ENCODE measurements around the gene MTCL1.
"Not testable (repeated sequence)": the region's sequence is repeated elsewhere in the genome, so short reads cannot be mapped to it uniquely, and the experiment has no call there.

MTCL1 gene

GRCh38 chr18:8744038-8744437, 38.7 kb downstream of the MTCL1 start:
- DNase-seq (ENCODE audit: low spot score) = no peak

- DNase-seq (ENCODE audit: low spot score) = no peak
These were observed 39.3 kb downstream of the MTCL1 start for GRCh38 chr18:8744656-8745055.

GRCh38 chr18:8745355-8746014, 40.1 kb downstream of the MTCL1 start:
- DNase-seq (ENCODE audit: low spot score) = no peak

- no peak for DNase-seq (ENCODE audit: low spot score)
These were observed 42.1 kb downstream of the MTCL1 start for GRCh38 chr18:8747440-8747937.

- no peak for DNase-seq (ENCODE audit: low spot score)
These were observed 44.1 kb downstream of the MTCL1 start for GRCh38 chr18:8749492-8749891.

- DNase-seq (ENCODE audit: low spot score) = no peak
These were observed 45.6 kb downstream of the MTCL1 start for GRCh38 chr18:8750954-8751415.

- no peak for DNase-seq (ENCODE audit: low spot score)
These were observed 46.3 kb downstream of the MTCL1 start for GRCh38 chr18:8751692-8752091.

GRCh38 chr18:8752329-8752728, 47.0 kb downstream of the MTCL1 start:
- DNase-seq (ENCODE audit: low spot score) = no peak

GRCh38 chr18:8754995-8755960, 49.9 kb downstream of the MTCL1 start:
- no peak for DNase-seq (ENCODE audit: low spot score)

GRCh38 chr18:8756571-8756970, 51.2 kb downstream of the MTCL1 start:
- DNase-seq (ENCODE audit: low spot score) = no peak

GRCh38 chr18:8757396-8757997, 52.1 kb downstream of the MTCL1 start:
- DNase-seq (ENCODE audit: low spot score) = no peak

GRCh38 chr18:8758466-8758865, 53.1 kb downstream of the MTCL1 start:
- DNase-seq (ENCODE audit: low spot score) = no peak

GRCh38 chr18:8760984-8761383, 55.6 kb downstream of the MTCL1 start:
- DNase-seq (ENCODE audit: low spot score) = no peak

- DNase-seq (ENCODE audit: low spot score) = not testable (repeated sequence)
These were observed 56.2 kb downstream of the MTCL1 start for GRCh38 chr18:8761535-8761934.

- DNase-seq (ENCODE audit: low spot score) = no peak
These were observed 57.6 kb downstream of the MTCL1 start for GRCh38 chr18:8762968-8763367.

- no peak for DNase-seq (ENCODE audit: low spot score)
These were observed 58.3 kb downstream of the MTCL1 start for GRCh38 chr18:8763611-8764010.

- no peak for DNase-seq (ENCODE audit: low spot score)
These were observed 60.6 kb downstream of the MTCL1 start for GRCh38 chr18:8765783-8766463.

GRCh38 chr18:8766559-8767293, 61.4 kb downstream of the MTCL1 start:
- no peak for DNase-seq (ENCODE audit: low spot score)

- DNase-seq (ENCODE audit: low spot score) = no peak
These were observed 62.0 kb downstream of the MTCL1 start for GRCh38 chr18:8767340-8767739.

- no peak for DNase-seq (ENCODE audit: low spot score)
These were observed 64.2 kb downstream of the MTCL1 start for GRCh38 chr18:8769509-8770095.

- DNase-seq (ENCODE audit: low spot score) = no peak
These were observed 65.3 kb downstream of the MTCL1 start for GRCh38 chr18:8770657-8771056.
